RKO (cell line): ENCODE data around the gene HSD11B2.

Experiments
- DNase-seq: peaks from one replicate; pipeline ENCODE4 v3.0.0-alpha.2; 2016; ENCODE audit warnings: low spot score

HSD11B2 gene

GRCh38 chr16:67451704-67452435 lies 20.9 kb downstream of the HSD11B2 start:
- no peak for DNase-seq

DNA sequence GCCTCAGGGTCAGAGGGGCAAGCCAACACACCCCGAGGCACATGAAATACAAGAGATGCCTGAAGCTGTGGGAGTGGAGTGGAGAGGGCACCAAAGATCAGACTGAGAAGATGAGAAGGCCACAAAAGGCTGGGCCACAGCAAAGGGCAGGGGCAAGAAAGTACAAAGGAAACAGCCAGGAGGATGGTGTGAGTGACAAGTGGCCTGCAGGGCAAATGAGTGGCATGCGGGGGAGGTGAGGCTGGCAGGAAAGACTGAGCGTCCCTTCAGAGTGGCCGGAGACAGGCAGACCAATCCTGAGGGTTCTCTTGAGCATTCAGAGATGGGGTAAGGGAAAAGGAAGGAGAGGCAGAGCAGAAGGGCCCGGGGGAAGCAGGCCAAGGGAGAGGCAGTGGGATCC lies 23.2 kb downstream of the HSD11B2 start:
- no peak for DNase-seq

GRCh38 chr16:67454852-67455251 lies 23.9 kb downstream of the HSD11B2 start:
- no peak for DNase-seq

- DNase-seq = no peak
Observed at GRCh38 chr16:67456391-67457081, 25.6 kb downstream of the HSD11B2 start.

DNA sequence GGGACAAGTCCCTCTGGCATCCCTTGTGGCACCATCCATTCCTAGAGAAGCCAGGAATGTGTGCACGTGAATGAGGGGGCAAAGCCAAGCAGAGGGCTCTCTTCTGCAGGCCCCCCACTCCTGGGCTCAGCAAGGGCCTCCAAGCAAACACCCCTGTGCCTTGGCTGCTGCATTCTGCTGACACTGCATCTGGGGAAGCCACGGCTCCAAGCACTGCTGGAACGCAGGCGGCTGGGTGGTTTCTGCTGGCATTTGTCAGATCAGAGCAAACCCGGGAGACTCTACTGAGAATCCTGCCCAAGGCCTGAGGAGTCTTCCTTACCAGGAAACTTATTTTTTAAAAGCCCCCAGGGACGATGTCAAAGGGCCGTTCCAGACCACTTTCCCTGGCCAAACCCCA lies 26.7 kb downstream of the HSD11B2 start:
- no peak for DNase-seq

GRCh38 chr16:67458121-67458641 lies 27.3 kb downstream of the HSD11B2 start:
- DNase-seq = no peak

- no peak for DNase-seq
Observed at GRCh38 chr16:67459066-67459860, 28.3 kb downstream of the HSD11B2 start.

DNA sequence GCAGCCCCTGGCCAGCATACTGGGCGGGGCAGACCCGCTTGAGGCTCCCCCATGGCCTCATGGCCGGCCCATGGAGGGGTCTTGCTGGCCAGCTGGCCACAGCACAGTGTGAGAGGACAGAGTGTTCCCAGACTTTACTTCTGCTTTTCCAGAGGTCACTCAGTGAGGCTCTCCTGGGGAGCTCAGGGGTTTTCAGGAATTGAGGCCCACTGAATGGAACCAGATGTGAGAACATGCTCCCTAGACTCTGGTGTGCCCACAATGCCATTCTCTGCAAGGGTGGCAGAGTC lies 28.9 kb downstream of the HSD11B2 start:
- DNase-seq = no peak

DNA sequence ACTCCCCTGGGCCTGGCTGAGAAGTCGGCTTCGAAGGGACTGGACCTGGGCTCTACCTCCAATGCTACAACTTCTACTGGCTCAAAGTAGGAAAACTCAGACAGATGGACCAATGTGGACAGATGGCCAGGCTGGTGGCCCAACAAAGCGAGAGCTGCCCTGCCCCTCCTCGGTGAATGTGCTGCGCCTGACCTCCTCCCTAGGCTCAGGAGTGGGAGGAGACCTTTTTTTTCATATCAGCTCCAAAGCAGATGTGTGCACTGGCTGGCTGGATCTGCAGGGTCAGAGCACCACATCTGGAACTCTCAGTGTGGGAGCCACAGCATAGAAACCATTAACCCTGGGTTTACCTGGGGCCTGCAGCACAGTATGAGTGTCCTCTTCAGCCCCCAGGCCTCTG lies 29.2 kb downstream of the HSD11B2 start:
- no peak for DNase-seq

- DNase-seq = no peak
Observed at GRCh38 chr16:67460961-67461360, 30.0 kb downstream of the HSD11B2 start.

DNA sequence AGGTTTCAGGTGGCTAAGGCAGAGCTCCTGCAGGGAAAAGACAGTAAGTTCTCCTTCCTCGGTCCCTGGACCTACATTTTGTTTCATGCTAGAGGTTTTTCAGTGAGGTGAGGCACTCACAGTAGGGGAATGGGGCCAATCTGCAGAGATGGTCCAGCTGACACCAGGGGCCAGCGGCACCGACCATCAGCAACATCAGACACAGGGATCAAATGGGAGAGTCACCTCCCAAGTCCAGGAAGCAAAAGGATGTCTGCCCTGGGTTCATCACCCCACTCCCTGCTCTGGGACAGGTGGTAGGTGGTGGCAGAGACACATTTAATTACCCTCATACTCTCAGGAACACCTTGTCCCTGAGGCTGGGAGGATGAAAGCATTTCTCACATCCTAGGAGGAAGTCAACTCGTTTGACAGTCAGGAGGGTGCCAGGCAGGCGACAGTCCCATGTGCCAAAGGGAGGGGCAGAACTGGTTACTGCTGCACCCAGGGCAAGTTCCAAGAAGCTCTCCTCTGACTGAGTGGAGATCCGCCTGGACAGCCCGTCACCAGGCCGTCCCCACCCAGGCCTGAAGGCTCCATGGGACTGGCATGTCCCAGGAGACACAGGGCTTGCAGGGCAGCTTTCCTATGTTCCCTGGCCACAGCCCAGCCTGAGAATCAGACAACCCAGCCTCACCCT lies 30.8 kb downstream of the HSD11B2 start:
- DNase-seq = no peak

- DNase-seq = no peak
Observed at GRCh38 chr16:67462279-67462655, 31.3 kb downstream of the HSD11B2 start.

DNA sequence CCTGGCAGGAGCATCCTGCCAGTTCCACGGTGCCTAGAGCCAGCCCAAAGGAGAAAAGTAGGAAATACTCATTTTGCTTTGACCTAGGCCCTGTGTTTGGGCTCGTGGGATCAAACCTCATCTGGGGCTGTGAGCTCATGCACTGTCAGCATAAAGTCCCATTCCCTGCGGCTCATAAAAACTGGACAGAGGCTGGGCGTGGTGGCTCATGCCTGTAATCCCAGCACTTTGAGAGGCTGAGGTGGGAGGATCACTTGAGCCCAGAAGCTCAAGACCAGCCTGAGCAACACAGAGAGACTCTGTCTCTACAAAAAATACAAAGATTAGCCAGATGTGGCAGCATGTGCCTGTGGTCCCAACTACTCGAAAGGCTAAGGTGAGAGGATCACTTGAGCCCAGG lies 32.1 kb downstream of the HSD11B2 start:
- DNase-seq = no peak

- DNase-seq = no peak
Observed at GRCh38 chr16:67463691-67464090, 32.8 kb downstream of the HSD11B2 start.

DNA sequence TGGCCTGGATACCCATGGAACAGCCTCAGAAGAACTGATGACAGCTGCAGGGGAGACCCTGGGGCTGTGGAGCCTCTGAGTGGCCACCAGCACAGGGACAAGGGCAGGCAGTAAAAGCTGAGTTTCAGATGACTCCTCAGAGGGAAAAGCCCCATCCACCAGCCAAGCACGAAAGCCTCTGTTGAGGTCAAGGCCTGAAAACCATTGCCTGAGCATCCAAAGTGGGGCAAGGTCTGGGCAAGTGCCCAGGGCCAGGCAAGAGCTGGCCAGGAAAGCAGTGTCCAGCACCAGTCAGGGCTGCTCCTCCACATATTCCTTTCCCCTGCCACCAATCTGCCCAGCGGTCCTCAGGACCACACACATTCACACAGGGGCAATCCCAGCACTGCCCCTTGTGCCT lies 33.6 kb downstream of the HSD11B2 start:
- no peak for DNase-seq

GRCh38 chr16:67466581-67466980 lies 35.7 kb downstream of the HSD11B2 start:
- no peak for DNase-seq

DNA sequence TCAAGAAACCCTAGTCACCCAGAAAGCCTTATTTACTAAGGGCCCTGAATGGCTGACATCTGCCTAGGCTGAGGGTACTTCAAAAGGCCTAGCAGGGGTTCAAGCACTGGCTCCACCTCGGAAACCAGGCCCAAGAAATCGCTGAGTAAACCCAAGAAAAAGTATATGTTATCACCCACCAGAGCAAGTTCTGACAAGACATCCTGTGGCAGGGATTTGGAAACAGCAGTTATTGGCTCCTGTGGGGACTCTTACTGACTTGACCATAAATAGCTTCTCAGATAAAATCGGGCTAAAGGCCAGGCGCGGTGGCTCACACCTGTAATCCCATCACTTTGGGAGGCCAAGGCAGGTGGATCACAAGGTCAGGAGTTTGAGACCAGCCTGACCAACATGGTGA lies 37.8 kb downstream of the HSD11B2 start:
- no peak for DNase-seq

DNA sequence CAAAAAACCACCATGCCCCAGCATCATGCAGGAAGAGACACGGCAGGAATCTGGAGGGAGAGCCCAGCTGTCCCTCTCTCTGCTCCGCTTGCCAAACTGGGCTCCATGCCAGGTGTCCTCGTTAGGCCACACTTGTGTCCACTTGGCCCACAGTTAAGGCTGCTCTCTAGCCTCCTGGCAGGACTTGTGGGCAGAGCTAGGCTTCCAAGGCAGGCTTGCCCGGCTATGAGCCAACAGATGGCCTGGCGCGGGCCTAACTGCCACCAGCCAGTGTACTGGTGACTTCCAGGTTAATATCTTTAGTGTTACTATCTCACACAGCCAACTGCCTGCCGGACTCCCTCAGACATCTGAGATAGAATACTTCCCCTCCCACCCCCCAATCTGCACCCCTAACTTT lies 39.4 kb downstream of the HSD11B2 start:
- DNase-seq = no peak

DNA sequence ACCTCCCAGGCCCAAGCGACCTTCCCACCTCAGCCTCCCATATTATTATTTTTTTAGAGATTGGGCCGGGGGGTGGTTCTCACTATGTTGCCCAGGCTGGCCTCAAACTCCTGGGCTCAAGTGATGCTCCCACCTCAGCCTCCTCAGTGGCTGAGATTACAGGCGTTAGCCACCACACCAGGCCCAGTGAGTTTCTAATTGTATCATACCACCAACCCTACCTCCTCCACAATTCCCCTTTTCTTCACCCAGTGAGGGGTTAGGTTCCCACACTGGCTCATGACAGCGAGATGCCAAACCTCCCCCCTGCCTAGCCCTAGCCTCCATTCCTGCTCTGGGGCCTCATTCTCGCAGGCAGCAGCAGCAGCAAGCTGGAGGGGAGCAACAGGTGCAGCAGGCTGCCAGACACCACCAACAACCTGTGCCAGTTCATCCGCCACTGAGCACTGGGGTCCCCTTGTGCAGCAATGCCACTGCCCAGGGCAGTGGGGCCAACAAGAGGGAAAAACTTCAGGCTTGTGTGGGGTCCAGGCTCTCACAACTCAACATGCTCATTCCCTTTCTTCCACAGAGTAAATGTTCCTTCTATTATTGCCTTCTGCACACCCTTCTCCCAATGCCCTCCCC lies 41.0 kb downstream of the HSD11B2 start:
- DNase-seq = no peak

- DNase-seq = no peak
Observed at GRCh38 chr16:67474551-67475455, 43.9 kb downstream of the HSD11B2 start.
